CD4-positive, alpha-beta T cell treated with Interleukin-10 for 1 hour (primary cell): ENCODE results near the gene GALNT17.

ENCODE experiments used
- DNase-seq: peaks from one replicate; pipeline ENCODE4 v3.0.0-alpha.2; 2020

Gene GALNT17

GRCh38 chr7:71404726-71405345 is 272.9 kb downstream of the GALNT17 start:
- DNase-seq = no peak

- DNase-seq = no peak
Observed at GRCh38 chr7:71408271-71408670, 276.3 kb downstream of the GALNT17 start.

GRCh38 chr7:71409550-71410157 is 277.7 kb downstream of the GALNT17 start:
- no peak for DNase-seq

GRCh38 chr7:71411475-71411874 is 279.5 kb downstream of the GALNT17 start:
- DNase-seq = no peak

GRCh38 chr7:71414490-71414889 is 282.5 kb downstream of the GALNT17 start:
- DNase-seq = no peak

GRCh38 chr7:71419546-71420337 is 287.8 kb downstream of the GALNT17 start:
- DNase-seq = no peak

- no peak for DNase-seq
Observed at GRCh38 chr7:71422104-71422503, 290.2 kb downstream of the GALNT17 start.

GRCh38 chr7:71424166-71425035 is 292.5 kb downstream of the GALNT17 start:
- no peak for DNase-seq

GRCh38 chr7:71429083-71429482 is 297.1 kb downstream of the GALNT17 start:
- no peak for DNase-seq

- DNase-seq = no peak
Observed at GRCh38 chr7:71430246-71430645, 298.3 kb downstream of the GALNT17 start.

- DNase-seq = no peak
Observed at GRCh38 chr7:71439321-71439720, 307.4 kb downstream of the GALNT17 start.

- no peak for DNase-seq
Observed at GRCh38 chr7:71442492-71443190, 310.7 kb downstream of the GALNT17 start.

GRCh38 chr7:71443191-71443530 is 311.2 kb downstream of the GALNT17 start:
- no peak for DNase-seq

GRCh38 chr7:71444130-71444529 is 312.2 kb downstream of the GALNT17 start:
- no peak for DNase-seq

GRCh38 chr7:71453630-71454029 is 321.7 kb downstream of the GALNT17 start:
- DNase-seq = no peak

- no peak for DNase-seq
Observed at GRCh38 chr7:71454981-71455380, 323.0 kb downstream of the GALNT17 start.

GRCh38 chr7:71457021-71457420 is 325.1 kb downstream of the GALNT17 start:
- no peak for DNase-seq

- DNase-seq = no peak
Observed at GRCh38 chr7:71457846-71458590, 326.1 kb downstream of the GALNT17 start.

- no peak for DNase-seq
Observed at GRCh38 chr7:71459132-71459531, 327.2 kb downstream of the GALNT17 start.

GRCh38 chr7:71461572-71461971 is 329.6 kb downstream of the GALNT17 start:
- DNase-seq = no peak

GRCh38 chr7:71465741-71466189 is 333.8 kb downstream of the GALNT17 start:
- DNase-seq = no peak
